Activated naive CD8-positive, alpha-beta T cell treated with anti-CD3 and anti-CD28 coated beads for 36 hours (primary cell): ENCODE results near the gene GRIN2C. TPM values are rescaled to one million over a fixed set of nuclear protein-coding genes. Genes with fewer than 3 reads are reported as not detected.

Experiments
- DNase-seq: peaks from one replicate; pipeline ENCODE4 v3.0.0; 2021
- H3K27ac Mint-ChIP-seq: one replicate; pipeline ENCODE4 v1.8.0; 2022; ENCODE audit warnings: mild to moderate bottlenecking, moderate library complexity, mixed read lengths
- H3K27me3 Mint-ChIP-seq: one replicate; pipeline ENCODE4 v1.8.0; 2022; ENCODE audit warnings: mild to moderate bottlenecking, mixed read lengths
- H3K36me3 Mint-ChIP-seq: one replicate; pipeline ENCODE4 v1.8.0; 2021; ENCODE audit warnings: mild to moderate bottlenecking, mixed read lengths
- H3K4me1 Mint-ChIP-seq: one replicate; pipeline ENCODE4 v1.8.0; 2021; ENCODE audit warnings: mixed read lengths
- H3K4me3 Mint-ChIP-seq: one replicate; pipeline ENCODE4 v1.8.0; 2022; ENCODE audit warnings: mild to moderate bottlenecking, moderate library complexity, mixed read lengths
- H3K9me3 Mint-ChIP-seq: one replicate; pipeline ENCODE4 v1.8.0; 2022; ENCODE audit warnings: mixed read lengths
- total RNA-seq, 2 experiments: library from RNA; stranded (reverse); gene quantifications; one replicate each; pipeline ENCODE4 v1.2.3, GENCODE V29; 2021

The GRIN2C gene
- total RNA-seq, 2 experiments from 2014 or later = not detected

GRCh38 chr17:74850310-74850709 is 9.4 kb downstream of the GRIN2C start:
- no peaks in the 10 kb centered on the region for H3K9me3 Mint-ChIP-seq
- H3K4me3 Mint-ChIP-seq = no peak overlapping the region
- peaks cover 37% of the 10 kb centered on the region for H3K27me3 Mint-ChIP-seq
- H3K27ac Mint-ChIP-seq = no peak overlapping the region
- peaks cover 4% of the 10 kb centered on the region for H3K4me1 Mint-ChIP-seq
- no peaks in the 10 kb centered on the region for H3K36me3 Mint-ChIP-seq
- no peak for DNase-seq

GRCh38 chr17:74848656-74849399 is 10.9 kb downstream of the GRIN2C start:
- no peak overlapping the region for H3K4me3 Mint-ChIP-seq
- no peak for DNase-seq
- peaks cover 4% of the 10 kb centered on the region for H3K4me1 Mint-ChIP-seq
- peaks cover 30% of the 10 kb centered on the region for H3K27me3 Mint-ChIP-seq
- no peaks in the 10 kb centered on the region for H3K36me3 Mint-ChIP-seq
- H3K27ac Mint-ChIP-seq = no peak overlapping the region
- no peaks in the 10 kb centered on the region for H3K9me3 Mint-ChIP-seq

GRCh38 chr17:74846621-74847020 is 13.1 kb downstream of the GRIN2C start:
- Mint-ChIP-seq H3K9me3 (no peaks in the 10 kb centered on the region), H3K27ac (no peak overlapping the region), H3K4me1 (no peaks in the 10 kb centered on the region), H3K4me3 (no peak overlapping the region), H3K36me3 (no peaks in the 10 kb centered on the region), H3K27me3 (peaks cover 29% of the 10 kb centered on the region)
- no peak for DNase-seq

DNA sequence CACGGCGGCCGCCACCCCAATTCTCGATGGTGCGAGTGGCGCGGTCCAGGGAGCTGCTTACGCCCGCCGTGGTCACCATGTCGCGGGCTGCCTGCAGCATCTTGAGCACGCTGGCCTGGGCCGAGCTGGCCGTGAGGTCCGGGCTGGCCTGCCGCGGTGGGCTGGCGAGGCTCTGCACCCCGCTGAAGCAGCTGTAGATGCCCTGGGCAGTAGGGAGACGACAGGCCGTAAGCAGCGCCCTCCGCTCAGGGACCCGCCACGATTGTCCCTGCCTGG is 16.4 kb downstream of the GRIN2C start:
- no peaks in the 10 kb centered on the region for H3K9me3 Mint-ChIP-seq
- H3K36me3 Mint-ChIP-seq = no peaks in the 10 kb centered on the region
- H3K27ac Mint-ChIP-seq = no peak overlapping the region
- no peak for DNase-seq
- peaks cover 15% of the 10 kb centered on the region for H3K4me1 Mint-ChIP-seq
- no peak overlapping the region for H3K4me3 Mint-ChIP-seq
- H3K27me3 Mint-ChIP-seq = peaks cover 22% of the 10 kb centered on the region

DNA sequence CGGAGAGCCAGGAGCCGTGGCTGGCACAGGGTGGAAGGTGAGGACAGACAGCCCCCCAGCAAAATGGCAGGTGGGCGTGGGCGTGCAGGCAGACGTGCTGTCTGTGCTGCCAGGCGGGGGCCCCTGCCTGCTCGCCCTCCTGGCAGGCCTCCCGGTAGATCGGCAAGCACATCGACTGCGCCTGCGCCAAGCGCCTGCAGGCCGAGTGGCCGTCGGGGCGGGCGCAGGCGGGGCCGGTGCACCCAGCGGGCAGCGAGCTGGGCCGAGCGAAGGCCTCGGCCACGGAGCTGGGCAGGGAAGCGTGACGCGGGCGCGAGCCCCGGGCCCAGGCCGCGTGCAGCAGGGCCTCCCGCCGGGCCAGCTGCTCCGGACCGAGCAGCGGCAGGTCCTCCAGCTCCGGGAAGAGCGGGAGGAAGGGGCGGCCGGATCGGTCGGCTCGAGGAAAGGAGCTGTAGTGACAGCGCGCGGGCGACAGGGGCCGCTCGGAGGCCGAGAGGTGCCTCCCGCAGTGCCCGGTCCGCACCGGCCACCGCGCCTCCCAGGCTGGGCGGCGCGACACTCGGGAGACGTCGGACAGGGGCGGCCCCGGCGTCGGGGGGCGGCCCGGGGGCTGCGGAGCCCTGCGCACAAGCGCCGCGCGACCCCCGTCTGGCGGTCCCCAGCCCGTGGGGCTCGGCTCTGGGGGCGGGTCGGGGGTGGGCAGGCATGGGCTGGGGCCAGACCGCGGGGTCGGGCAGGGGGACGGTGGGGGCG is 16.9 kb downstream of the GRIN2C start:
- Mint-ChIP-seq H3K27me3 (peaks cover 22% of the 10 kb centered on the region), H3K4me1 (peaks cover 15% of the 10 kb centered on the region), H3K9me3 (no peaks in the 10 kb centered on the region), H3K36me3 (no peaks in the 10 kb centered on the region), H3K27ac (no peak overlapping the region), H3K4me3 (no peak overlapping the region)
- no peak for DNase-seq

GRCh38 chr17:74842146-74842598 is 17.5 kb downstream of the GRIN2C start:
- DNase-seq = no peak
- Mint-ChIP-seq H3K27me3 (peaks cover 22% of the 10 kb centered on the region), H3K36me3 (no peaks in the 10 kb centered on the region), H3K4me1 (peaks cover 15% of the 10 kb centered on the region), H3K27ac (no peak overlapping the region), H3K4me3 (no peak overlapping the region), H3K9me3 (no peaks in the 10 kb centered on the region)

GRCh38 chr17:74840989-74841666 is 18.6 kb downstream of the GRIN2C start:
- Mint-ChIP-seq H3K27ac (no peak overlapping the region), H3K27me3 (peaks cover 22% of the 10 kb centered on the region)

GRCh38 chr17:74839990-74840852 is 19.5 kb downstream of the GRIN2C start:
- no peak overlapping the region for H3K27ac Mint-ChIP-seq

More at GRCh38 chr17:74840989-74841666, 18.6 kb downstream of the GRIN2C start:
- no peak for DNase-seq
- Mint-ChIP-seq H3K36me3 (peaks cover 4% of the 10 kb centered on the region), H3K4me3 (no peak overlapping the region), H3K4me1 (peaks cover 15% of the 10 kb centered on the region), H3K9me3 (no peaks in the 10 kb centered on the region)

DNA sequence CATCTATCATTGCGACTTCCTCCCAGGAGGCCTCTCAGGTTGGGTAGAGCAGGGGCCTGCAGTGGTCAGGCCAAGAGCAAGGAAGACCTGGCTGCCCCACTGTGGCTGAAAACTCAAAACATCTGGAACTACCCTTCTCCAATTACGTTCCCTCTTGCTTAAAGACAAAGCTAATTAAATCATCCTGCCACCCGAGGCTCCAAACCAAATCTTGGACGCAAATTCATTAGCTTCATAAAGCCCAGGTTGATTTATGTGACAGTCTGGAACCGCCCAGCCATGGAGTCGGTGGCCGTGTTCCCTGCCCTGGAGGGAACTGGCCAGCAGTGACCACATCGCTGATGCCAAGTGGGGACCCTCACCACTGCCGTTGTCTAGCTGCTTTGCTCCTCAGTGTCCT is 21.4 kb downstream of the GRIN2C start:
- H3K27me3 Mint-ChIP-seq = peaks cover 10% of the 10 kb centered on the region
- H3K27ac Mint-ChIP-seq = no peak overlapping the region
- H3K36me3 Mint-ChIP-seq = peaks cover 9% of the 10 kb centered on the region
- no peak for DNase-seq
- peaks cover 15% of the 10 kb centered on the region for H3K4me1 Mint-ChIP-seq
- H3K9me3 Mint-ChIP-seq = no peaks in the 10 kb centered on the region
- H3K4me3 Mint-ChIP-seq = no peak overlapping the region

More at GRCh38 chr17:74839990-74840852, 19.5 kb downstream of the GRIN2C start:
- no peak for DNase-seq
- peaks cover 22% of the 10 kb centered on the region for H3K27me3 Mint-ChIP-seq
- peaks cover 9% of the 10 kb centered on the region for H3K36me3 Mint-ChIP-seq
- H3K4me1 Mint-ChIP-seq = peaks cover 15% of the 10 kb centered on the region
- H3K9me3 Mint-ChIP-seq = no peaks in the 10 kb centered on the region
- no peak overlapping the region for H3K4me3 Mint-ChIP-seq

GRCh38 chr17:74836691-74837467 is 22.8 kb downstream of the GRIN2C start:
- no peak for DNase-seq
- Mint-ChIP-seq H3K27me3 (peaks cover 6% of the 10 kb centered on the region), H3K27ac (no peak overlapping the region), H3K4me3 (no peak overlapping the region), H3K9me3 (no peaks in the 10 kb centered on the region), H3K36me3 (peaks cover 11% of the 10 kb centered on the region), H3K4me1 (peaks cover 15% of the 10 kb centered on the region)

- Mint-ChIP-seq H3K36me3 (peaks cover 11% of the 10 kb centered on the region), H3K27me3 (no peaks in the 10 kb centered on the region), H3K9me3 (no peaks in the 10 kb centered on the region), H3K27ac (no peak overlapping the region), H3K4me1 (peaks cover 15% of the 10 kb centered on the region), H3K4me3 (no peak overlapping the region)
- DNase-seq = no peak
Observed at GRCh38 chr17:74836191-74836590, 23.5 kb downstream of the GRIN2C start.

- Mint-ChIP-seq H3K4me1 (no peaks in the 10 kb centered on the region), H3K4me3 (no peak overlapping the region), H3K27ac (no peak overlapping the region), H3K27me3 (no peaks in the 10 kb centered on the region), H3K36me3 (peaks cover 15% of the 10 kb centered on the region), H3K9me3 (no peaks in the 10 kb centered on the region)
- DNase-seq = no peak
Observed at GRCh38 chr17:74833501-74834377, 25.9 kb downstream of the GRIN2C start.

DNA sequence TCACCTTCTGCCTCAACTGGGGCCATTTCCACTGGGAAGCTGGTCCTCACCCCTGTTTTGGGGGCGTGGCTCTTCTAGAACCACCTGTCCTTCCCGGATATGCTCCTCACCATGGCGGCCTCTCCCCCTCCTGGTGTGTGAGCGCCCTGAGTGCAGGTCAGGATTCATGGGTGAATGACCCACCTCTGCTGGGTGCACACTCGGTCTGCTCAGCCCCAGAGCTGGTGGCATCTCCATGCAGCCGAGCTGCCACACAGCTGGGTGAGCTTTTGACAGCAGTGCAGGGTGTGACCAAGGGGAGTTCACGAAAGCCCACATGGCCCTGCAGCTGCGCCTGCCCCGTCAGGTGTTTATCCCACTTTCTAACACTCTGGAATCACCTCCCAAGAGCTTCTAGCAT is 27.3 kb downstream of the GRIN2C start:
- Mint-ChIP-seq H3K36me3 (peaks cover 15% of the 10 kb centered on the region), H3K4me1 (no peaks in the 10 kb centered on the region), H3K4me3 (no peak overlapping the region), H3K27ac (no peak overlapping the region), H3K27me3 (no peaks in the 10 kb centered on the region), H3K9me3 (no peaks in the 10 kb centered on the region)
- DNase-seq = no peak
